Ovary (tissue), 9 donors: ENCODE measurements around the gene HPGD. TPM values are rescaled to one million over a fixed set of nuclear protein-coding genes. Genes with fewer than 3 reads are reported as not detected.

Experiments used
- DNase-seq, 5 donors: peaks; one replicate each; pipeline ENCODE4 v3.0.0-alpha.2; 2019 to 2020
- H3K27ac ChIP-seq, 2 donors: fragments of 200-600 bp; one replicate each; pipeline versions ENCODE4 v1.5.1 to v1.8.0; 2019 to 2022
- H3K27me3 ChIP-seq: fragments of 200-600 bp; one replicate; pipeline ENCODE4 v1.8.0; 2022
- H3K36me3 ChIP-seq: fragments of 200-600 bp; sonication (generic); one replicate; pipeline ENCODE4 v1.5.1; 2019
- H3K4me1 ChIP-seq: one replicate; pipeline ENCODE4 v1.8.1; 2013; ENCODE audit warnings: mild to moderate bottlenecking, moderate library complexity; ENCODE audit not compliant: insufficient read depth
- H3K4me3 ChIP-seq: fragments of 200-600 bp; sonication (generic); one replicate; pipeline ENCODE4 v1.5.1; 2017
- H3K9me3 ChIP-seq, 2 donors: fragments of 200-600 bp in 1 of 2; sonication (generic) in 1 of 2; one replicate each; pipeline versions ENCODE4 v1.5.1 to v1.8.1; 2013 to 2019; ENCODE audit warnings: mild to moderate bottlenecking in 1 of 2, moderate library complexity in 1 of 2
- EP300 ChIP-seq: sonication (generic); formaldehyde crosslinking; IDR thresholded peaks from one replicate; pipeline ENCODE4 v1.6.1; 2017; ENCODE audit warnings: antibody characterized with exemption
- POLR2A ChIP-seq: fragments of 450-650 bp; IDR thresholded peaks from one replicate; pipeline ENCODE4 v1.6.1; 2017; ENCODE audit warnings: antibody characterized with exemption, mild to moderate bottlenecking, moderate library complexity
- WGBS, 3 donors: extraction: QIAGEN DNeasy Blood & Tissue Kit in 1 of 3; methylation state at CpG; one replicate each; pipeline versions ENCODE4 v1.1.5 to v1.1.7; 2013 to 2017; 5-methylcytosine and 5-hydroxymethylcytosine counted together
- intact Hi-C, 4 donors: fragments of 100-400 bp; cut with DNase I; formaldehyde crosslinking; loops; one replicate each; pipeline versions ENCODE4 v1.11.0 to v1.15.1; 2022 to 2023
- polyA plus RNA-seq, 2 donors: library from polyadenylated mRNA; stranded (reverse); fragments of 200-250 nt in 1 of 2; fragments of 350-450 nt in 1 of 2; fragmentation: Illumina TruSeq in 1 of 2; extraction: RNeasy Lipid Tissue Mini Kit (QIAGEN cat#74804) in 1 of 2; gene quantifications; one replicate each; pipeline ENCODE4 v1.2.3, GENCODE V29; 2013 to 2014
- total RNA-seq, 7 donors: library from RNA; depleted of rRNA in 2 of 7; stranded (reverse); fragments of >200 nt in 2 of 7; fragmentation: NEBNext Ultra II Directional in 3 of 7; extraction: Animal tissue kit (Norgen Biotek cat#: 25700) in 3 of 7; gene quantifications; one replicate each; pipeline versions ENCODE4 v1.1.0 to v1.2.4, GENCODE V29; 2016 to 2023
- TF ChIP-seq, protein P1 (sequence below), 3 donors: fragments of 450-650 bp in 2 of 3; fragments of 200-600 bp in 1 of 3; IDR thresholded peaks; one replicate each; pipeline versions ENCODE4 v1.5.1 to v1.8.0; 2016 to 2022; ENCODE audit warnings: antibody characterized with exemption in 3 of 3, mild to moderate bottlenecking in 1 of 3
- donor health status: DM: no; HTN: no; CAD: no; lungs with moderate emphysema.
- donor health status: DM: no; HTN: no; CAD: no.
- donor health status: Bipolar disorder and iron deficiency.
- donor health status: DM: yes; HTN: yes; CAD: no.
- donor health status: DM: no; HTN: no; CAD: no.
- donor health status: DM: yes; HTN: yes; CAD: no.

HPGD gene
- total and polyA plus RNA-seq, 9 donors: 0.69 to 20.6 (median 3.2) TPM; not detected in 2

DNA sequence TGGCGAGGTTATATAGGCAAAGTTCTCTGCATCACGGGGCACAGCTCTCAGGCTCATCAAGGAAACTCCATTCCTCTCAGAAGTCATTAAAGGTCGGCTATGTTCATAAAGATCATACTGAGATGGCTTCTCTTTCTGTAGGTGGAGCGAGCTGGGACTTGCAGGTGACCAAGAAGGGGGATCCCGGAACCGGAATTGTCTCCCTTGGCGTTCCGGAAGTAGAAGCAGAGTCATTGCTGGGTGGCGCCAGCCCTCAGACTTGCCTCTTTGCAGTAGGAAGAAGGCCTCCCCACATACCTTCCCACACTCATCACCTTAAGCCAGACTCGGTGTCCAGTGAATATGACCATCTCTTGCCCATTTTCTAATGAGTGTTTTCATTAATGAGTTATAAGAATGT is 17.9 kb upstream of the HPGD start:
- Histone ChIP-seq H3K4me3 (no peak overlapping the region), H3K27ac (no peak overlapping the region), H3K4me1 (no peaks in the 10 kb centered on the region), H3K27me3 (no peaks in the 10 kb centered on the region), H3K9me3 (no peaks in the 10 kb centered on the region), H3K36me3 (no peaks in the 10 kb centered on the region)
- no peak for DNase-seq
- TF ChIP-seq POLR2A (no peak), EP300 (no peak)
- TF ChIP-seq, protein P1, sequence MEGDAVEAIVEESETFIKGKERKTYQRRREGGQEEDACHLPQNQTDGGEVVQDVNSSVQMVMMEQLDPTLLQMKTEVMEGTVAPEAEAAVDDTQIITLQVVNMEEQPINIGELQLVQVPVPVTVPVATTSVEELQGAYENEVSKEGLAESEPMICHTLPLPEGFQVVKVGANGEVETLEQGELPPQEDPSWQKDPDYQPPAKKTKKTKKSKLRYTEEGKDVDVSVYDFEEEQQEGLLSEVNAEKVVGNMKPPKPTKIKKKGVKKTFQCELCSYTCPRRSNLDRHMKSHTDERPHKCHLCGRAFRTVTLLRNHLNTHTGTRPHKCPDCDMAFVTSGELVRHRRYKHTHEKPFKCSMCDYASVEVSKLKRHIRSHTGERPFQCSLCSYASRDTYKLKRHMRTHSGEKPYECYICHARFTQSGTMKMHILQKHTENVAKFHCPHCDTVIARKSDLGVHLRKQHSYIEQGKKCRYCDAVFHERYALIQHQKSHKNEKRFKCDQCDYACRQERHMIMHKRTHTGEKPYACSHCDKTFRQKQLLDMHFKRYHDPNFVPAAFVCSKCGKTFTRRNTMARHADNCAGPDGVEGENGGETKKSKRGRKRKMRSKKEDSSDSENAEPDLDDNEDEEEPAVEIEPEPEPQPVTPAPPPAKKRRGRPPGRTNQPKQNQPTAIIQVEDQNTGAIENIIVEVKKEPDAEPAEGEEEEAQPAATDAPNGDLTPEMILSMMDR (IDR thresholded peaks at IDR 0.05): no peak
- intact Hi-C loops: no loop called here
- WGBS, 3 donors: 85 to 93% (median 89%) methylated on average over 10 of the region's 10 CpGs

DNA sequence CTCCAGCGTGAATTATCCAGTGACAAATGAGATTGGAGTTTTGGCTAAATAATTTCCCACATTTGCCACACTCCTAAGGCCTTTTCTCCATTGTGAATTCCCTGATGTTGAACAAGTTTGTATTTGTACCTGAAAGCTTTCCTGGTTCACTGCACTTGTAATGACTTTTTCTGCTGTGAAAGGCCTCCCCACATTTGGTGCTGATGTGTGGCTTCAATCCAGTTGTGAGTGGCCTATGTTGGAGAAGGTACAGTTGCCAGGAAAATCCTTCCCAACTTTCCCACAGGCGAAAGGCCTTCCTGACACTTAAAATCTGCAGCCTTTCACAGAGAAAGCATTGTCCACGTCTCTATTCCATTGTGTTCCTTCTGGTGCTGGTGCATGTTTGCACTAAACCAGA is 17.3 kb upstream of the HPGD start:
- WGBS, 3 donors: 56 to 88% (median 73%) methylated on average over 3 of the region's 3 CpGs
- TF ChIP-seq EP300: no peak
- TF ChIP-seq, protein P1 (IDR thresholded peaks at IDR 0.05): no peak

DNA sequence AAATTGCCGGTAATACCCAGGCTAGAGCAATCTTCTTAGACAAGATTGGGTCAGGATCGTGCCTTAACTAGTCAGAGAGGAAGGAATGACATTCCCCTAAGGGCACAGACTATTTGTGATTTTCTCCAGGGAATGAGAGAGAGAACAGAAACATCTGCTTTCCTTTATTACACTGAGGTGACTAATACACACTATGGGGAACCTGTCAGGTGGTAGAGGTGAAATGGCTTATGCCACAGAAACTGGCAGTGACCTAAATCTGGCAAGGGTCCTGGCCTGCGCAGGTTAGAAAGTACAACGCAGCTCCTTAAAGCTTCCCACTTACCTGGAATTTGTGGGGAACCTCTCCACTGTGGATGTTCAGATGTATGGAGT is 16.6 kb upstream of the HPGD start:
- no peaks in the 10 kb centered on the region for H3K9me3 ChIP-seq
- no peak for DNase-seq
- no peaks in the 10 kb centered on the region for H3K4me1 ChIP-seq
- TF ChIP-seq EP300 (no peak), POLR2A (no peak)
- TF ChIP-seq, protein P1 (IDR thresholded peaks at IDR 0.05): no peak
- intact Hi-C loops: no loop called here
- no peaks in the 10 kb centered on the region for H3K27me3 ChIP-seq
- H3K27ac ChIP-seq: no peak overlapping the region
- 83 to 94% (median 94%) methylated on average over 4 of the region's 4 CpGs for WGBS, 3 donors
- H3K4me3 ChIP-seq: no peak overlapping the region
- no peaks in the 10 kb centered on the region for H3K36me3 ChIP-seq

More for the DNA sequence above, 17.3 kb upstream of the HPGD start:
- intact Hi-C loops: no loop called here
- H3K4me3 ChIP-seq: no peak overlapping the region
- no peak overlapping the region for H3K27ac ChIP-seq
- H3K9me3 ChIP-seq: no peaks in the 10 kb centered on the region
- H3K36me3 ChIP-seq: no peaks in the 10 kb centered on the region
- no peak for DNase-seq
- H3K27me3 ChIP-seq: no peaks in the 10 kb centered on the region
- no peaks in the 10 kb centered on the region for H3K4me1 ChIP-seq

DNA sequence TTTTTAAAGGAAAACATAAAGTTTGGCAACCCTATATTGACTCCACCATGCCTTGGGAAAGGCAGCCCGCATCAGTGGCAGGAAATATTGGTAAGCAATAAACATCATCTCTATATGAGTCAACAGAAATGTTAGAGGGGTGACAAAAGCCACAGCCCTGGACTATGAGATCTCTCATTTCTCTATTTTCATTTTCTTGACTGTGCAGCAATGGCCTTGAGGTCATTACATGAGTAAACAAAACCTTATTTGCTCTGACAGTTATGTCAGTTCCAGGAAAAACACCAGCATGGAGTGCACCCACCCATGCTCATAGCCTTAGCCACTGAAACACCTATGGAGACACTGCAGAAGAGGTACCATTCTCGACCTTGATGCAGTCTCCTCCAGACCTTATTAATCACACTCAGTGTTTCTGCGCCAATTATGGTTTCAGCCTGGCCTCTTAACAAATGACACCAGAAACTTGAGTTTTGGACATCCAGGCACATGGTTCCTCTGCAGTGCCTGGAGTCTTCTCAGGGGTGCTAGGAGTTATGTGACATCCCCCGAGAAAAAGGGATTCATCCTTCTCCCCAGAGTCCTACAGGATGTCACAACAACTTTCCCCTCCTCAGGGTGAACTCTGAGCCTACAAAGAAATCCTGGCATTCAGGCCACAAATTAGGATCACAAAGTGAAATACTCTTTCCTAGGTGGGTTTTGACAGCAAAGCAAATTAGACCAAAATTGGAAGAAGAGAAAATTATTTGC is 16.0 kb upstream of the HPGD start:
- Histone ChIP-seq H3K36me3 (no peaks in the 10 kb centered on the region), H3K9me3 (no peaks in the 10 kb centered on the region), H3K27me3 (no peaks in the 10 kb centered on the region), H3K27ac (no peak overlapping the region), H3K4me1 (no peaks in the 10 kb centered on the region), H3K4me3 (no peak overlapping the region)
- TF ChIP-seq EP300 (no peak), POLR2A (no peak)
- TF ChIP-seq, protein P1 (IDR thresholded peaks at IDR 0.05): no peak
- intact Hi-C loops: no loop called here
- DNase-seq: no peak
- 63 to 78% (median 74%) methylated on average over 4 of the region's 4 CpGs for WGBS, 3 donors
